Osteoblast (primary cell): ENCODE results near the gene POMT2. TPM values are rescaled to one million over a fixed set of nuclear protein-coding genes. Genes with fewer than 3 reads are reported as not detected.

ENCODE experiments used
- DNase-seq: peaks from one replicate; pipeline ENCODE4 v3.0.0; 2011; ENCODE audit warnings: low spot score, mixed read lengths; ENCODE audit not compliant: insufficient read length; ENCODE audit errors: missing footprints
- H2AFZ ChIP-seq: 2 replicates; pipeline ENCODE4 v1.6.0; 2011; ENCODE audit warnings: mild to moderate bottlenecking, low read length
- H3K27ac ChIP-seq: 2 replicates; pipeline ENCODE4 v1.5.1; 2011; ENCODE audit warnings: mild to moderate bottlenecking, low read depth, low read length, moderate library complexity
- H3K27me3 ChIP-seq: 2 replicates; pipeline ENCODE4 v1.6.0; 2012; ENCODE audit warnings: mild to moderate bottlenecking, control low read depth, inconsistent platforms, low read length, moderate library complexity; ENCODE audit not compliant: insufficient read depth
- H3K36me3 ChIP-seq: 2 replicates; pipeline ENCODE4 v1.5.1; 2011; ENCODE audit warnings: mild to moderate bottlenecking, low read length, control low read depth, moderate library complexity; ENCODE audit not compliant: insufficient read depth
- H3K4me1 ChIP-seq: 2 replicates; pipeline ENCODE4 v1.5.1; 2011; ENCODE audit warnings: mild to moderate bottlenecking, low read length, control low read depth, moderate library complexity; ENCODE audit not compliant: insufficient read depth
- H3K4me2 ChIP-seq: 2 replicates; pipeline ENCODE4 v1.6.0; 2011; ENCODE audit warnings: mild to moderate bottlenecking, low read length; ENCODE audit not compliant: insufficient read depth
- H3K4me3 ChIP-seq: fragments of 200-600 bp; sonication (generic); 3 replicates; pipeline ENCODE4 v1.5.1; 2012; ENCODE audit warnings: mild to moderate bottlenecking, low read length, inconsistent platforms; ENCODE audit not compliant: insufficient read depth
- H3K79me2 ChIP-seq: 2 replicates; pipeline ENCODE4 v1.6.0; 2012; ENCODE audit warnings: mild to moderate bottlenecking, low read length, control low read depth, inconsistent platforms; ENCODE audit not compliant: insufficient read depth
- H3K9me3 ChIP-seq: 2 replicates; pipeline ENCODE4 v1.5.1; 2011; ENCODE audit warnings: low read depth, low read length, control low read depth
- H4K20me1 ChIP-seq: 2 replicates; pipeline ENCODE4 v1.6.0; 2012; ENCODE audit warnings: mild to moderate bottlenecking, low read length, control low read depth; ENCODE audit not compliant: insufficient read depth
- CTCF ChIP-seq: IDR thresholded peaks from 2 replicates; pipeline ENCODE4 v1.5.1; 2011; ENCODE audit warnings: mild to moderate bottlenecking, low read depth, low read length, moderate library complexity; ENCODE audit errors: extremely low read depth
- total RNA-seq: library from RNA; depleted of rRNA; stranded (reverse); fragments of >200 nt; gene quantifications from 2 replicates; pipeline ENCODE4 v1.2.3, GENCODE V29; 2012

POMT2 gene
- total RNA-seq, 1 donor = 11.6 TPM

GRCh38 chr14:77324816-77325745, 4.4 kb upstream of the POMT2 start:
- Histone ChIP-seq H3K27me3 (no peaks in the 10 kb centered on the region), H3K36me3 (no peaks in the 10 kb centered on the region), H4K20me1 (no peaks in the 10 kb centered on the region), H3K4me2 (no peak overlapping the region), H3K4me1 (peaks cover 8% of the 10 kb centered on the region), H3K27ac (no peak overlapping the region), H3K79me2 (peaks cover 9% of the 10 kb centered on the region), H2AFZ (no peak overlapping the region), H3K4me3 (no peak overlapping the region), H3K9me3 (no peaks in the 10 kb centered on the region)
- TF ChIP-seq CTCF = no peak
- no peak for DNase-seq

DNA sequence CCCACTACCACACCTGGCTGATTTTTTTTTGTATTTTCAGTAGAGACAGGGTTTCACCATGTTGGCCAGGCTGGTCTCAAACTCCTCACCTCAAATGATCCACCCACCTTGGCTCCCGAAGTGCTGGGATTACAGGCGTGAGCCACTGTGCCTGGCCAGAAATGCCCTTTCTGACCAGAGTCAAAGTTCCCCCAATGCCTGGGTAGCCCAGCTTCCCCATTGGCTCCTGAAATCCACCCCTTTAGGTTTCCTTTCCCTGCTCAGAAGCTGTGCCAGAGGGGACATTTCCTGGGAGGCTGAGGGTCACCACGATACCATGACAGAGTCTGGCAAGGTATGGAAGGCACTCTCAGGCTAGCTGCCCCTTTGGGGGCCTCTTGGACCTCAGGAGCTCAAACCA, 3.6 kb upstream of the POMT2 start:
- peaks cover 15% of the 10 kb centered on the region for H3K4me1 ChIP-seq
- H3K27ac ChIP-seq = no peak overlapping the region
- peaks cover 17% of the 10 kb centered on the region for H3K79me2 ChIP-seq
- H3K36me3 ChIP-seq = no peaks in the 10 kb centered on the region
- TF ChIP-seq CTCF = no peak
- H3K4me3 ChIP-seq = no peak overlapping the region
- H2AFZ ChIP-seq = no peak overlapping the region
- no peak for DNase-seq
- H3K9me3 ChIP-seq = no peaks in the 10 kb centered on the region
- H4K20me1 ChIP-seq = no peaks in the 10 kb centered on the region
- H3K4me2 ChIP-seq = no peak overlapping the region
- no peaks in the 10 kb centered on the region for H3K27me3 ChIP-seq

DNA sequence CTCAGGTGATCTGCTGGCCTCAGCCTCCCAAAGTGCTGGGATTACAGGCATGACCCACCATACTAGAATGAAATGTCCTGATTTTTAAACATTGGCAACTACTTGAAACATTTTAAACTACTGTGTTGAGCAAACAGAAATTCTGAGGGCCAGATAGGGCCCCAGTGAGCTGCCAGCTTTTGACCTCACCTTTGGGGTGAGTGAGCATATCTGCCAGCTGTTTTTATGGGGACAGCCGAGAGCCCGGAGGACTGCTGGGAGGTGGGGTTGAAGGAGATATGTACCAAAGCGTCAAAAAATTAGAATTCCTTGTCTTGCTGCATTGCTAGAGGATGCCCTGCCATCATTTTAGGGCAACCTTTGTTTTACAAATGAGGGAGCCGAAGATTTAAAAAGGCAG, 2.9 kb upstream of the POMT2 start:
- H3K79me2 ChIP-seq = peaks cover 24% of the 10 kb centered on the region
- no peaks in the 10 kb centered on the region for H4K20me1 ChIP-seq
- H3K4me1 ChIP-seq = peaks cover 15% of the 10 kb centered on the region
- no peaks in the 10 kb centered on the region for H3K36me3 ChIP-seq
- DNase-seq = no peak
- H3K4me3 ChIP-seq = no peak overlapping the region
- H3K27ac ChIP-seq = no peak overlapping the region
- no peak overlapping the region for H2AFZ ChIP-seq
- H3K4me2 ChIP-seq = no peak overlapping the region
- no peaks in the 10 kb centered on the region for H3K9me3 ChIP-seq
- no peaks in the 10 kb centered on the region for H3K27me3 ChIP-seq
- no peak for TF ChIP-seq CTCF

DNA sequence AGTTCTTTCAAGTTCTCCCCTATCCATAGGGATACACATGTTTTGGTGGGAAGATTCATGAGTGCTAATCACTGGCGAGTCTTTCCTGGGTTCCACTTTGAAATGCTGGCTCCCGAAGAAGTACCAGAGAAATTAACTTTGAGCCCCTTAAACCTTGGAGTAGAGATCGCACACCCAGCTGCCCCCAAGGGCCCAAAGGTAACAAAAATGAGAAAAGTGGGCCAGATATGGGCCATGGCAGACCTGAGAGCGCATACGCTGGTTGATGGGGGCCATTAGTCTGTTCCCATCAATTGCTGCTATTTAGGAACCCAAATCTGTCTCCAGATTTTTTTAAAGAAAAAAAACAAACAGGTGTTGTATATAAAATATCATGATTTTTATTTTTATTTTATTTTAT, 2.3 kb upstream of the POMT2 start:
- Histone ChIP-seq H3K9me3 (no peaks in the 10 kb centered on the region), H3K4me1 (peaks cover 15% of the 10 kb centered on the region), H3K4me3 (no peak overlapping the region), H3K27me3 (no peaks in the 10 kb centered on the region), H2AFZ (no peak overlapping the region), H4K20me1 (peaks cover 2% of the 10 kb centered on the region), H3K79me2 (peaks cover 29% of the 10 kb centered on the region), H3K27ac (no peak overlapping the region), H3K4me2 (no peak overlapping the region), H3K36me3 (no peaks in the 10 kb centered on the region)
- TF ChIP-seq CTCF = no peak
- DNase-seq = no peak
